HEK293 (cell line): ENCODE results near the gene MARCHF10.

Experiments used
- CTCF ChIA-PET: fragments of 350-600 bp; formaldehyde crosslinking; extraction: SDS; loops from one replicate; lab custom pipeline; 2021; ENCODE audit warnings: antibody characterized with exemption; lab: Yijun Ruan, JAX
- POLR2A ChIA-PET: fragments of 300-600 bp; formaldehyde crosslinking; extraction: SDS; loops from one replicate; lab custom pipeline; 2020; ENCODE audit warnings: antibody characterized with exemption, inconsistent platforms; lab: Yijun Ruan, JAX
- H3K27ac ChIP-seq: fragments of 200-500 bp; sonication (Bioruptor generic); 2 replicates; pipeline ENCODE4 v1.5.1; 2014; ENCODE audit warnings: low read depth, low read length, control low read depth, inconsistent platforms; ENCODE audit errors: extremely low read depth
- H3K36me3 ChIP-seq, 2 experiments: fragments of 200-500 bp in 1 of 2; sonication (Bioruptor generic) in 1 of 2; 1 replicate in 1 of 2; 2 replicates in 1 of 2; pipeline ENCODE4 v1.5.1; 2014 to 2017; ENCODE audit warnings: inconsistent platforms in 2 of 2, low read length in 2 of 2; ENCODE audit not compliant: control insufficient read depth in 2 of 2, insufficient read depth in 1 of 2
- H3K4me1 ChIP-seq: fragments of 200-500 bp; sonication (Bioruptor generic); 2 replicates; pipeline ENCODE4 v1.5.1; 2014; ENCODE audit warnings: mild to moderate bottlenecking, low read length, inconsistent platforms; ENCODE audit not compliant: control insufficient read depth, insufficient read depth
- H3K4me3 ChIP-seq: 2 replicates; pipeline ENCODE4 v1.5.1; 2011; ENCODE audit warnings: low read depth, mild to moderate bottlenecking, control low read depth, low read length, moderate library complexity
- H3K9me3 ChIP-seq: fragments of 200-500 bp; sonication (Bioruptor generic); 2 replicates; pipeline ENCODE4 v1.5.1; 2014; ENCODE audit warnings: low read depth, low read length, inconsistent platforms; ENCODE audit not compliant: control insufficient read depth, insufficient read depth
- FEZF1 ChIP-seq: fragments of 450-650 bp; formaldehyde crosslinking; IDR thresholded peaks from 2 replicates; pipeline ENCODE4 v1.5.1; 2016; ENCODE audit warnings: missing biosample characterization, missing genetic modification characterization
- HOXA7 ChIP-seq: sonication (generic); formaldehyde crosslinking; IDR thresholded peaks from 2 replicates; pipeline ENCODE4 v1.8.1; 2022; ENCODE audit warnings: missing genetic modification reagents, borderline replicate concordance
- KLF16 ChIP-seq: fragments of 450-650 bp; formaldehyde crosslinking; IDR thresholded peaks from 2 replicates; pipeline ENCODE4 v1.5.1; 2017; ENCODE audit warnings: missing biosample characterization, missing genetic modification characterization
- PRDM1 ChIP-seq: fragments of 450-650 bp; formaldehyde crosslinking; IDR thresholded peaks from 2 replicates; pipeline ENCODE4; 2016; ENCODE audit warnings: missing biosample characterization, missing genetic modification characterization
- RBAK ChIP-seq: fragments of 450-650 bp; formaldehyde crosslinking; IDR thresholded peaks from 2 replicates; pipeline ENCODE4 v1.5.1; 2016; ENCODE audit warnings: missing biosample characterization, missing genetic modification characterization
- YY2 ChIP-seq: fragments of 450-650 bp; formaldehyde crosslinking; IDR thresholded peaks from 2 replicates; pipeline ENCODE4 v1.5.1; 2016; ENCODE audit warnings: missing biosample characterization, missing genetic modification characterization
- ZBTB6 ChIP-seq: fragments of 450-650 bp; formaldehyde crosslinking; IDR thresholded peaks from 2 replicates; pipeline ENCODE4 v1.5.1; 2017; ENCODE audit warnings: missing biosample characterization, missing genetic modification characterization
- ZNF23 ChIP-seq: fragments of 450-650 bp; formaldehyde crosslinking; IDR thresholded peaks from 2 replicates; pipeline ENCODE4 v1.5.1; 2016; ENCODE audit warnings: missing biosample characterization, missing genetic modification characterization, borderline replicate concordance
- ZNF239 ChIP-seq: fragments of 450-650 bp; formaldehyde crosslinking; IDR thresholded peaks from 2 replicates; pipeline ENCODE4 v1.5.1; 2016; ENCODE audit warnings: missing biosample characterization, missing genetic modification characterization
- ZNF24 ChIP-seq: fragments of 450-650 bp; formaldehyde crosslinking; IDR thresholded peaks from 2 replicates; pipeline ENCODE4 v1.5.1; 2016; ENCODE audit warnings: missing biosample characterization, missing genetic modification characterization
- ZNF266 ChIP-seq: fragments of 450-650 bp; formaldehyde crosslinking; IDR thresholded peaks from 2 replicates; pipeline ENCODE4 v1.5.1; 2016; ENCODE audit warnings: missing biosample characterization, missing genetic modification characterization, low read depth
- ZNF292 ChIP-seq: fragments of 450-650 bp; formaldehyde crosslinking; IDR thresholded peaks from 2 replicates; pipeline ENCODE4 v1.5.1; 2016; ENCODE audit warnings: low read depth, missing biosample characterization, missing genetic modification characterization, borderline replicate concordance
- ZNF366 ChIP-seq: fragments of 450-650 bp; formaldehyde crosslinking; conservative IDR thresholded peaks from 2 replicates; pipeline ENCODE4 v1.5.1; 2016; ENCODE audit warnings: missing biosample characterization, missing genetic modification characterization
- ZNF473 ChIP-seq: fragments of 450-650 bp; formaldehyde crosslinking; IDR thresholded peaks from 2 replicates; pipeline ENCODE4 v1.5.1; 2017; ENCODE audit warnings: missing biosample characterization, missing genetic modification characterization
- ZNF501 ChIP-seq: fragments of 450-650 bp; formaldehyde crosslinking; IDR thresholded peaks from 2 replicates; pipeline ENCODE4 v1.5.1; 2016; ENCODE audit warnings: missing biosample characterization, missing genetic modification characterization
- ZNF530 ChIP-seq: fragments of 450-650 bp; formaldehyde crosslinking; IDR thresholded peaks from 2 replicates; pipeline ENCODE4 v1.5.1; 2016; ENCODE audit warnings: low read depth, missing biosample characterization, missing genetic modification characterization
- ZNF571 ChIP-seq: fragments of 450-650 bp; formaldehyde crosslinking; IDR thresholded peaks from 2 replicates; pipeline ENCODE4 v1.5.0; 2017; ENCODE audit warnings: missing biosample characterization, missing genetic modification characterization
- ZNF629 ChIP-seq: fragments of 450-650 bp; formaldehyde crosslinking; IDR thresholded peaks from 2 replicates; pipeline ENCODE4 v1.5.1; 2017; ENCODE audit warnings: missing biosample characterization, missing genetic modification characterization
- ZNF692 ChIP-seq: fragments of 450-650 bp; formaldehyde crosslinking; IDR thresholded peaks from 2 replicates; pipeline ENCODE4 v1.5.1; 2016; ENCODE audit warnings: missing biosample characterization, missing genetic modification characterization
- ZNF747 ChIP-seq: fragments of 450-650 bp; formaldehyde crosslinking; IDR thresholded peaks from 2 replicates; pipeline ENCODE4 v1.5.1; 2016; ENCODE audit warnings: missing biosample characterization, missing genetic modification characterization
- TF ChIP-seq, protein P1 (sequence below): sonication (generic); formaldehyde crosslinking; IDR thresholded peaks from 2 replicates; pipeline ENCODE4 v1.8.1; 2022; ENCODE audit warnings: mild to moderate bottlenecking, moderate library complexity, missing genetic modification reagents

The MARCHF10 gene

GRCh38 chr17:62754631-62755030 is 53.5 kb downstream of the MARCHF10 start:
- no peak overlapping the region for H3K27ac ChIP-seq
- ChIA-PET CTCF (interaction anchor here (0.8 kb wide), 1 partner anchor 15 kb away, joined by 3 read pairs; no protein-coding TSS in a partner anchor), POLR2A (no interaction called here)
- TF ChIP-seq RBAK (no peak), ZNF239 (tag by site-specific recombination) (no peak), KLF16 (no peak), ZNF530 (tag by site-specific recombination) (no peak), FEZF1 (tag by site-specific recombination) (no peak), ZNF629 (tag by site-specific recombination) (no peak)
- H3K4me3 ChIP-seq = no peak overlapping the region
- peaks cover 2% of the 10 kb centered on the region; the same call in 1 of the 2 replicates for H3K4me1 ChIP-seq
- H3K36me3 ChIP-seq = no peaks in the 10 kb centered on the region
- H3K9me3 ChIP-seq = no peaks in the 10 kb centered on the region

DNA sequence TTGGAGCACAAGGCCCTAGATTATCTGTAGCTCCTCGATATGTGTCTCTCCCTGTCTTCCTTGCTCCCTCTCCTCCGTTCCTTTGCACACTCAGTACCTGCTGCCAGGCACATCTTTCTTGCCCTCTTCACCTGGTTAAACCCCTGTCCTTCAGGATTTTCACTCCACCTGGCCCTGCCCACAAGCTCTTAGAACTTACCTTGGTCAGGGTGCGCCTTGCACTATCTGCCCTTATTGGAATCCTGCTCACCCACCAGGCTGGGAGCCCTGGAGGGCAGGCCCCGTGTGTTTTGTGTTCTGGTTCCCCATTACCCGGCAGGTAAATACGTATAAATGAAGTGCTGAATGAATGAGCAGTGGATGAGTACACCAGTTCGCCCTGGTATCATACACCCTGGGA is 54.6 kb downstream of the MARCHF10 start:
- Histone ChIP-seq H3K4me3 (no peak overlapping the region), H3K9me3 (no peaks in the 10 kb centered on the region), H3K36me3 (no peaks in the 10 kb centered on the region), H3K4me1 (peaks cover under 1% of the 10 kb centered on the region; the same call in 1 of the 2 replicates), H3K27ac (no peak overlapping the region)
- no peak for TF ChIP-seq HOXA7 (CRISPR knock-in tag)
- TF ChIP-seq ZNF473 (tag by site-specific recombination) = no peak
- no peak for TF ChIP-seq ZNF24 (tag by site-specific recombination)
- no peak for TF ChIP-seq ZNF571
- no peak for TF ChIP-seq ZNF266 (tag by site-specific recombination)
- no peak for TF ChIP-seq ZNF23 (tag by site-specific recombination)
- no peak for TF ChIP-seq RBAK
- TF ChIP-seq PRDM1 (tag by site-specific recombination) = no peak
- TF ChIP-seq, protein P1, sequence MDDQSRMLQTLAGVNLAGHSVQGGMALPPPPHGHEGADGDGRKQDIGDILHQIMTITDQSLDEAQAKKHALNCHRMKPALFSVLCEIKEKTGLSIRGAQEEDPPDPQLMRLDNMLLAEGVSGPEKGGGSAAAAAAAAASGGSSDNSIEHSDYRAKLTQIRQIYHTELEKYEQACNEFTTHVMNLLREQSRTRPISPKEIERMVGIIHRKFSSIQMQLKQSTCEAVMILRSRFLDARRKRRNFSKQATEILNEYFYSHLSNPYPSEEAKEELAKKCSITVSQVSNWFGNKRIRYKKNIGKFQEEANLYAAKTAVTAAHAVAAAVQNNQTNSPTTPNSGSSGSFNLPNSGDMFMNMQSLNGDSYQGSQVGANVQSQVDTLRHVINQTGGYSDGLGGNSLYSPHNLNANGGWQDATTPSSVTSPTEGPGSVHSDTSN = no peak
- TF ChIP-seq YY2 (tag by site-specific recombination) = no peak
- no peak for TF ChIP-seq ZBTB6 (tag by site-specific recombination)
- TF ChIP-seq ZNF292 (tag by site-specific recombination) = no peak
- TF ChIP-seq ZNF692 = no peak
- TF ChIP-seq ZNF366 (tag by site-specific recombination) = no peak
- TF ChIP-seq ZNF501 (tag by site-specific recombination) = no peak
- TF ChIP-seq ZNF747 (tag by site-specific recombination) = no peak
- CTCF ChIA-PET = interaction anchor here (0.5 kb wide), 1 partner anchor 212 kb away, joined by 3 read pairs; no protein-coding TSS in a partner anchor
- POLR2A ChIA-PET = no interaction called here
